Adipocyte (in vitro differentiated cells): Measurements from ENCODE around the gene MYD88.

Experiments
- DNase-seq: peaks from one replicate; pipeline ENCODE4 v3.0.0-alpha.2; 2015; ENCODE audit warnings: low read depth
- H3K27me3 ChIP-seq: replicated peaks from 2 replicates; pipeline ENCODE4 v1.7.0; 2013; ENCODE audit warnings: mild to moderate bottlenecking, low read length, moderate library complexity; ENCODE audit not compliant: control insufficient read depth, insufficient read depth
- H3K36me3 ChIP-seq: 2 replicates; pipeline ENCODE4 v1.7.0; 2013; ENCODE audit warnings: low read length, mild to moderate bottlenecking, moderate library complexity; ENCODE audit not compliant: control insufficient read depth, insufficient read depth, severe bottlenecking
- H3K4me1 ChIP-seq: 2 replicates; pipeline ENCODE4 v1.7.0; 2013; ENCODE audit warnings: mild to moderate bottlenecking, low read length, moderate library complexity; ENCODE audit not compliant: control insufficient read depth, insufficient read depth
- H3K4me3 ChIP-seq: 2 replicates; pipeline ENCODE4 v1.7.0; 2013; ENCODE audit warnings: mild to moderate bottlenecking, low read length, moderate library complexity
- H3K9ac ChIP-seq: 2 replicates; pipeline ENCODE4 v1.7.0; 2013; ENCODE audit warnings: mild to moderate bottlenecking, low read length, moderate library complexity
- H3K9me3 ChIP-seq: 2 replicates; pipeline ENCODE4 v1.7.0; 2013; ENCODE audit warnings: mild to moderate bottlenecking, low read length, moderate library complexity; ENCODE audit not compliant: control insufficient read depth

The MYD88 gene

GRCh38 chr3:38121451-38121831 is 17.0 kb upstream of the MYD88 start:
- peaks cover 62% of the 10 kb centered on the region for H3K36me3 ChIP-seq

DNA sequence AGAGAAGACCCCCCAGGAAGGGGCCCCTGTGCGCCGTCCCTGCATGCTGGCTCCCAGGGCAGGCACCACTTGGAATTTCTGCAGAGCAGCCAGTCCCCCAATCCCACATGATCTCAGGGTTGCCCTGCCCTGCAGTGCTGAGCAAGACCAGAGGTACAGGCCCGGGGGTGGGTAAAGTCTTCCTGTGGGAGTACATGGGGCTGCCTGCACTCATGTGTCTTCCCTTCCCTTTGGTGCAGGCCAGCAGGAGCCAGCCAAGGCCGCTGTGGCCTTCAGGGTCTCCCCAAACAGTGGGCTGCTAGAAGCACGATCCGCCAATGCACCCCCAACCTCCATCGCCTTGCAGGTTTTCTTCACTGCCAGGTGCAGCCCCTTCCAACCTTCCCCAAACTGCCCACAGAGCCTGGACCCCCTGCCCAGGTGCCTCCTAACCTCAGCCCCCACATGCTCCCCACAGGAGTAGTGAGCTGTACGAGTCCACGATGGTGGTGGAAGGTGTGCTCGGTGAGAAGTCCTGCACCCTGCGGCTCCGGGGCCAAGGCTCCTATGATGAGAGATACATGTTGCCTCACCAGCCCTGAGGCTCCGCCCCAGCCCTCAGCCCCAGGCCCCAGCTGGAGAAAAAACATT is 16.5 kb upstream of the MYD88 start:
- no peaks in the 10 kb centered on the region for H3K4me1 ChIP-seq
- no peak overlapping the region for H3K4me3 ChIP-seq
- no peaks in the 10 kb centered on the region for H3K9me3 ChIP-seq
- no peak overlapping the region for H3K9ac ChIP-seq
- no peaks in the 10 kb centered on the region for H3K27me3 ChIP-seq
- no peak for DNase-seq
- H3K36me3 ChIP-seq: peaks cover 67% of the 10 kb centered on the region

More at GRCh38 chr3:38121451-38121831, 17.0 kb upstream of the MYD88 start:
- Histone ChIP-seq H3K4me3 (no peak overlapping the region), H3K27me3 (no peaks in the 10 kb centered on the region), H3K9me3 (no peaks in the 10 kb centered on the region), H3K4me1 (no peaks in the 10 kb centered on the region), H3K9ac (no peak overlapping the region)
- DNase-seq: no peak

DNA sequence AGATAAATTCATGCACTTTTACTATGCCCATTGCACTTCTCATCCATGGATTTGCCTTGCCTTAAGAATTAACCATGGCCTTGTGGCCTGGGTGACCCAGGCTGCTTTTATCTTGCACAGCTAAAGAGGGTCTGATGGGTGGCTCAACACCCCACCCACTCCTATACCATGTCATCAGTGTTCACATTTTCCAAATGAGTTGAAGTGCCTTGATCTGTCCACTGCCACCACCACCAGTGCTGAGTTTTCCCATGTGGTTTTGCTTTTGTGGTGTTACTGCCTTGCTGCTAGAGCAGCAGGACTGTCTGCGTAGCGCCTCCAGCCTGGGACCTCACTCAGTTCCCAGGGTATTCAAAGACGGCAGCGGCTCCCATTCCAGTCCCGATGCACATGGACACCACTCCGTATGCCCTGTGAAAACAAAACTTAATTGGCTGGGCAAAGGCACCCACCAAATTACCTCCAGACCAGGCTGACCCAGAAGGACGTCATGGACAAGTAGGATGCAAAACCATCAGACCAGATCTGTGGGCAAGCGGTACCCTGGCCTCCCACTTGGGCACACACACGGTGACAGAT is 15.7 kb upstream of the MYD88 start:
- Histone ChIP-seq H3K9ac (no peak overlapping the region), H3K27me3 (no peaks in the 10 kb centered on the region), H3K4me1 (no peaks in the 10 kb centered on the region), H3K36me3 (peaks cover 76% of the 10 kb centered on the region), H3K9me3 (no peaks in the 10 kb centered on the region), H3K4me3 (no peak overlapping the region)
- no peak for DNase-seq

- Histone ChIP-seq H3K27me3 (no peaks in the 10 kb centered on the region), H3K9me3 (no peaks in the 10 kb centered on the region), H3K36me3 (peaks cover 91% of the 10 kb centered on the region), H3K4me1 (peaks cover 2% of the 10 kb centered on the region), H3K4me3 (no peak overlapping the region), H3K9ac (no peak overlapping the region)
- DNase-seq: no peak
Observed at GRCh38 chr3:38124324-38125122, 13.9 kb upstream of the MYD88 start.

GRCh38 chr3:38125305-38126120 is 12.9 kb upstream of the MYD88 start:
- Histone ChIP-seq H3K9ac (no peak overlapping the region), H3K36me3 (peaks cover 94% of the 10 kb centered on the region), H3K4me1 (peaks cover 5% of the 10 kb centered on the region), H3K27me3 (no peaks in the 10 kb centered on the region), H3K4me3 (no peak overlapping the region), H3K9me3 (no peaks in the 10 kb centered on the region)
- no peak for DNase-seq

DNA sequence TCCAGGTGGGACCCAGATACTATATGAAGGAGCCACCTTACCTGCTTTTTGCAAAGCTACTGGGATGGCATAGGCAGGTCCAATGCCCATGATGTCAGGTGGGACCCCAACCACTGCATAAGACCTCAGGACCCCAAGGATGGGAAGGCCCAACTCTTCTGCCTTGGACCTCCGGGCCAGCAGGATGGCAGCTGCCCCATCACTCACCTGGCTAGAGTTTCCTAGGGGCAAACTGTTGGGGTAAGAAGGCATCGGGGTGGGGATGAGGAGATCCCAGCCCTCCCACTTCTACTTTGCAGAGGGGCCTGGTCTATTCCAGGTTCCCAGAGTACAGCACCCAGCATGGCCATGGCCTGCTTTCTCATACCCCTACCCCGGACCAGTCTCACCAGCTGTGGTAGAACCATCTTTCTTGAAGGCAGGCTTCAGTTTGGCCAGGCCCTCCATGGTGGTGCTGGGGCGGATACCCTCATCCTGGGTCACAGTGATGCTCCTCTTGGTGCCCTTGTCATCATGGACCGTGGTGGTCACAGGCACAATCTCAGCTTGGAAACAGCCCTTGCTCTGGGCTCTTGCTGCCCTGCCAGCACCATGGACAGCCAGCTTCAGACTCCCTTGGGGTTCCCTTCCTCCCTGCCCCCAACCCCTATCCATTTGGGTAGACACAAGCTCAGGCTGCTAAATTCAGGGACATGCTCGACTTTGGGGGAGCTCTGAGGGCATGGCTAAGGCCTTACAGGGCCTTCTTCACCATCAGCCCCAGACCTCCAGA is 12.2 kb upstream of the MYD88 start:
- DNase-seq: no peak
- Histone ChIP-seq H3K4me1 (peaks cover 10% of the 10 kb centered on the region), H3K27me3 (no peaks in the 10 kb centered on the region), H3K9ac (no peak overlapping the region), H3K36me3 (peaks cover 94% of the 10 kb centered on the region), H3K9me3 (no peaks in the 10 kb centered on the region), H3K4me3 (no peak overlapping the region)

- Histone ChIP-seq H3K9me3 (no peaks in the 10 kb centered on the region), H3K36me3 (peaks cover 94% of the 10 kb centered on the region)
- no peak for DNase-seq
Observed at GRCh38 chr3:38127611-38128302, 10.7 kb upstream of the MYD88 start.

DNA sequence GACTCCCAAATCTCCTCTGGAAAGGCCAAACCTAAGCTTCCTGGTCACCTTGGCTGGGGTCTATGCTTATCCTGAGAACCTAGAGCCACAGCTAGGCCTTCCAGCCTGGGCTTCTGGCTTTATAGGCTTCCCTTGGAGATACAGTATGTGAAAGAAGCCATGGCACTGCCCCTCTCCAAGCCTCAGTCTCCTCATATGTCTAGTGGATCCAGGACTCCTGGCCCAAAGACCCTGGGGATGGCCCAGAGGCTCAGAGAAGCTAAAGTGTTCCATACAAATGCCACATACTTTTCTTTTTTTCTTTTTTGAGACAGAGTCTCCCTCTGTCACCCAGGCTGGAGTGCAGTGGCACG is 10.2 kb upstream of the MYD88 start:
- DNase-seq: no peak
- Histone ChIP-seq H3K36me3 (peaks cover 94% of the 10 kb centered on the region), H3K4me3 (no peak overlapping the region), H3K9me3 (no peaks in the 10 kb centered on the region), H3K4me1 (peaks cover 13% of the 10 kb centered on the region), H3K9ac (no peak overlapping the region), H3K27me3 (no peaks in the 10 kb centered on the region)

More at GRCh38 chr3:38127611-38128302, 10.7 kb upstream of the MYD88 start:
- H3K9ac ChIP-seq: no peak overlapping the region
- no peaks in the 10 kb centered on the region for H3K27me3 ChIP-seq
- H3K4me3 ChIP-seq: no peak overlapping the region
- peaks cover 10% of the 10 kb centered on the region for H3K4me1 ChIP-seq

DNA sequence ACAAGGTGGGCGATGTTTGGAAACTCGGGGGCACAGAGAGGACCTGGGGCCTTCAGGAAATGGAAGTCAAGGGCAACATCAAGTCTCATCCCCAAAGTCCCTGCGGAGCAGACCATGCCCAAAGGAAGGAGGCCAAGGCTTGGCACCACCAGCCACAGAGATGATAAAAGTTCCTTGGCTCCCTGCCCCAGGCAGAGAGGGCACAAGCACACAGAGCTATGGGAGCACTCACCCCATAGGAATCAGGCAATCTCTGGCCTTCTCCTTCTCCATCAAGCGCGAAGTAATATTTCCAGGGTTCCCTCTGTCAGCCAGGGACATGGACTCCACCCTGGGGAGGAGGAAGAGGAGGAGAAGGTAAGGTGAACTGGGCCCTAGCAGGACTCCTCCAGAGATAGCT is 9.4 kb upstream of the MYD88 start:
- Histone ChIP-seq H3K36me3 (peaks cover 96% of the 10 kb centered on the region), H3K4me1 (peaks cover 21% of the 10 kb centered on the region), H3K9ac (no peak overlapping the region), H3K4me3 (no peak overlapping the region), H3K9me3 (no peaks in the 10 kb centered on the region), H3K27me3 (no peaks in the 10 kb centered on the region)
- DNase-seq: no peak

DNA sequence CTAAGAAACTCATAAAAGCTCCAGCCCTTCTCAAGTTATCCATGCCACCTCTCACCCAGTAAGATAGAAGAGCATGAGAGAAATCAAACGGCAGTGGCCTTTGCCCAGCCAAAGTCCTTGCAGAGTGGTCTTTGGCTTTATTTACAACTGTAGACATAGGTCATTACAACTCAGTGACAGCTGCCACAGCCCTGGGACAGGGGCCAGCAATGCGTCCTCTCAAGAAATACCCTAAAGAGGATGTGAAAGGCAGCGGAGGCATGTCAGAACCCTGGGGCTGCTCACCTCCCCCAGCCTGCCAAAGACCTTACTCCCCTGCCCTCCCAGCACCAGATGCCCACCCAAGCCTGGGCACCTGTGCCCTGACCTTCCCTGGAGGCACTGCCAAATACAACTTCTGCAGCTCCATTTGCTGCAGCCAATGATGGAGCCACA is 7.8 kb upstream of the MYD88 start:
- Histone ChIP-seq H3K36me3 (peaks cover 86% of the 10 kb centered on the region), H3K4me1 (peaks cover 32% of the 10 kb centered on the region), H3K4me3 (no peak overlapping the region)

More for the DNA sequence above, 7.8 kb upstream of the MYD88 start:
- DNase-seq: no peak
- H3K9me3 ChIP-seq: no peaks in the 10 kb centered on the region
- H3K9ac ChIP-seq: no peak overlapping the region
- H3K27me3 ChIP-seq: no peaks in the 10 kb centered on the region
